Posterior vena cava (tissue), 2 donors: ENCODE data around the gene KRT73. TPM values are rescaled to one million over a fixed set of nuclear protein-coding genes. Genes with fewer than 3 reads are reported as not detected.
A peak's percentile ranks its signal among the peaks of the same experiment; 100 is the strongest.

Experiments used
- DNase-seq: peaks from one replicate; pipeline ENCODE4 v3.0.0-alpha.2; 2020; ENCODE audit warnings: low spot score
- intact Hi-C, 2 donors: fragments of 100-400 bp; cut with DNase I; formaldehyde crosslinking; loops; one replicate each; pipeline versions ENCODE4 v1.14.1 to v1.14.2; 2022 to 2023
- long read RNA-seq, 2 donors: library from polyadenylated mRNA; unstranded; transcript quantifications; one replicate each; pipeline ENCODE4 v2.0.0, GENCODE V29; 2020 to 2021
- total RNA-seq, 2 donors: library from RNA; stranded (reverse); fragmentation: NEBNext Ultra II Directional; extraction: Animal tissue kit (Norgen Biotek cat#: 25700); gene quantifications; one replicate each; pipeline ENCODE4 v1.2.1, GENCODE V29; 2021
- donor health status: DM: yes; HTN: yes; CAD: no.
- donor health status: DM: yes; HTN: yes; CAD: no.

KRT73 gene
- not detected for total RNA-seq
- long read RNA-seq, donor 1 = 0 reads
- long read RNA-seq, donor 2 = 0 reads

- DNase-seq = no peak
- intact Hi-C loops = no loop called here
Observed at GRCh38 chr12:52618216-52618615, at the start of gene KRT73. KRT73 (minus strand) TSS chr12:52618559; CDS start chr12:52618524, 35 bp downstream.

- intact Hi-C loops = no loop called here
Observed at GRCh38 chr12:52667931-52668330, 49.6 kb upstream of the KRT73 start.

GRCh38 chr12:52667509-52667908 lies 49.1 kb upstream of the KRT73 start:
- intact Hi-C loops = no loop called here
- DNase-seq = peak; percentile 77

More at GRCh38 chr12:52667931-52668330, 49.6 kb upstream of the KRT73 start:
- no peak for DNase-seq

GRCh38 chr12:52666471-52666870 lies 48.1 kb upstream of the KRT73 start:
- no peak for DNase-seq
- intact Hi-C loops = no loop called here

GRCh38 chr12:52663420-52663819 lies 45.1 kb upstream of the KRT73 start:
- DNase-seq = no peak
- intact Hi-C loops = no loop called here

GRCh38 chr12:52662918-52663229 lies 44.5 kb upstream of the KRT73 start:
- intact Hi-C loops = no loop called here
- DNase-seq = no peak

GRCh38 chr12:52662093-52662917 lies 43.9 kb upstream of the KRT73 start:
- intact Hi-C loops = no loop called here

GRCh38 chr12:52661668-52662067 lies 43.3 kb upstream of the KRT73 start:
- intact Hi-C loops = no loop called here

More at GRCh38 chr12:52662093-52662917, 43.9 kb upstream of the KRT73 start:
- DNase-seq = no peak

GRCh38 chr12:52660934-52661499 lies 42.7 kb upstream of the KRT73 start:
- DNase-seq = no peak
- intact Hi-C loops = no loop called here

More at GRCh38 chr12:52661668-52662067, 43.3 kb upstream of the KRT73 start:
- no peak for DNase-seq

- intact Hi-C loops = no loop called here
- DNase-seq = no peak
Observed at GRCh38 chr12:52659951-52660350, 41.6 kb upstream of the KRT73 start.

GRCh38 chr12:52659395-52659794 lies 41.0 kb upstream of the KRT73 start:
- DNase-seq = no peak
- intact Hi-C loops = no loop called here

- DNase-seq = no peak
- intact Hi-C loops = no loop called here
Observed at GRCh38 chr12:52658196-52658595, 39.8 kb upstream of the KRT73 start.

GRCh38 chr12:52657250-52657902 lies 39.0 kb upstream of the KRT73 start:
- intact Hi-C loops = no loop called here
- no peak for DNase-seq

- no peak for DNase-seq
- intact Hi-C loops = no loop called here
Observed at GRCh38 chr12:52656616-52657015, 38.3 kb upstream of the KRT73 start.

GRCh38 chr12:52655720-52656124 lies 37.4 kb upstream of the KRT73 start:
- DNase-seq = no peak
- intact Hi-C loops = no loop called here

GRCh38 chr12:52655251-52655650 lies 36.9 kb upstream of the KRT73 start:
- no peak for DNase-seq
- intact Hi-C loops = no loop called here

- intact Hi-C loops = no loop called here
- no peak for DNase-seq
Observed at GRCh38 chr12:52651726-52652261, 33.4 kb upstream of the KRT73 start, which contains the start of gene KRT2. KRT2 (minus strand) TSS chr12:52652211; CDS start chr12:52652142, 69 bp downstream.

- DNase-seq = no peak
- intact Hi-C loops = no loop called here
Observed at GRCh38 chr12:52650520-52651081, 32.2 kb upstream of the KRT73 start.

GRCh38 chr12:52649066-52649465 lies 30.7 kb upstream of the KRT73 start:
- DNase-seq = no peak
- intact Hi-C loops = loop anchor here in 1 of 2 donors (10.0 kb wide), 1 partner anchor 984 kb away; no protein-coding TSS in a partner anchor
